Testis (tissue), 5 donors: ENCODE measurements around the gene AGPAT1. TPM values are rescaled to one million over a fixed set of nuclear protein-coding genes. Genes with fewer than 3 reads are reported as not detected.

ENCODE experiments used
- DNase-seq: peaks from one replicate; pipeline ENCODE4 v3.0.0-alpha.2; 2019
- H3K27ac ChIP-seq, 2 donors: fragments of 200-600 bp; sonication (generic); one replicate each; pipeline ENCODE4 v1.5.1; 2019
- H3K27me3 ChIP-seq: fragments of 200-600 bp; sonication (generic); one replicate; pipeline ENCODE4 v1.5.1; 2019
- H3K36me3 ChIP-seq: fragments of 200-600 bp; sonication (generic); one replicate; pipeline ENCODE4 v1.5.1; 2017; ENCODE audit warnings: low read depth; ENCODE audit errors: missing control alignments
- H3K4me1 ChIP-seq: fragments of 200-600 bp; sonication (generic); one replicate; pipeline ENCODE4 v1.5.1; 2019
- H3K4me3 ChIP-seq, 2 donors: fragments of 200-600 bp; sonication (generic); one replicate each; pipeline ENCODE4 v1.5.1; 2017 to 2019
- H3K9me3 ChIP-seq: fragments of 200-600 bp; sonication (generic); one replicate; pipeline ENCODE4 v1.5.1; 2017
- CTCF ChIP-seq, 3 experiments: fragments of 450-650 bp in 2 of 3; fragments of 200-600 bp in 1 of 3; sonication (generic) in 1 of 3; IDR thresholded peaks; one replicate each; pipeline ENCODE4 v1.5.1; 2016 to 2019; ENCODE audit warnings: antibody characterized with exemption in 3 of 3, mild to moderate bottlenecking in 2 of 3, moderate library complexity in 1 of 3
- POLR2A ChIP-seq: fragments of 450-650 bp; IDR thresholded peaks from one replicate; pipeline ENCODE4 v1.6.1; 2017; ENCODE audit warnings: antibody characterized with exemption, mild to moderate bottlenecking, moderate library complexity
- WGBS, 2 donors: methylation state at CpG; one replicate each; pipeline ENCODE4 v1.1.5; 2018; 5-methylcytosine and 5-hydroxymethylcytosine counted together
- intact Hi-C: fragments of 100-400 bp; cut with DNase I; formaldehyde crosslinking; loops from one replicate; pipeline ENCODE4 v1.15.1; 2023; ENCODE audit warnings: low total_unique reads
- long read RNA-seq, 2 donors: transcript quantifications; one replicate each; lab custom pipeline, GENCODE V29; 2026
- polyA plus RNA-seq: library from polyadenylated mRNA; stranded (reverse); fragments of 350-450 nt; fragmentation: Illumina TruSeq; extraction: RNeasy Lipid Tissue Mini Kit (QIAGEN cat#74804); gene quantifications from one replicate; pipeline ENCODE4 v1.2.3, GENCODE V29; 2014; ENCODE audit warnings: low read depth, low replicate concordance; ENCODE audit not compliant: insufficient read depth
- total RNA-seq, 2 donors: library from RNA; depleted of rRNA; stranded (reverse); fragments of >200 nt; gene quantifications; one replicate each; pipeline ENCODE4 v1.2.3, GENCODE V29; 2016

AGPAT1 gene
- total RNA-seq: 100 to 1,000 TPM; 107 to 115 TPM
- polyA plus RNA-seq: 158 TPM
- long read RNA-seq, donor 1, transcript AGPAT1-203 (7 exons, 2,234 nt): major isoform, 21 of 251 reads
- long read RNA-seq, donor 1, partial matches to known transcripts: 141 of 251 reads
- long read RNA-seq, donor 1, other reads (novel, unspliced or antisense): 87 of 251 reads
- long read RNA-seq, donor 2, transcript AGPAT1-203 (7 exons, 2,234 nt): major isoform, 20 of 25 reads
- long read RNA-seq, donor 2, partial matches to known transcripts: 5 of 25 reads
- long read RNA-seq, donor 2, other reads (novel, unspliced or antisense): 0 of 25 reads

- intact Hi-C loops: no loop called here
These were observed at the start of gene AGPAT1 for GRCh38 chr6:32175711-32176475. Gene AGPAT1, minus strand, starts transcription at chr6:32176084. Its CDS starts 4,588 bp downstream, at chr6:32171496.

GRCh38 chr6:32224696-32225095, 48.8 kb upstream of the AGPAT1 start:
- 76 to 86% methylated on average over 2 of the region's 2 CpGs for WGBS, 2 donors
- no peak overlapping the region for H3K4me3 ChIP-seq
- intact Hi-C loops: no loop called here
- TF ChIP-seq POLR2A (no peak), CTCF (IDR thresholded peaks at IDR 0.05) (no peak)
- H3K36me3 ChIP-seq: no peaks in the 10 kb centered on the region
- DNase-seq: no peak
- no peak overlapping the region for H3K27ac ChIP-seq
- H3K4me1 ChIP-seq: no peaks in the 10 kb centered on the region
- no peaks in the 10 kb centered on the region for H3K9me3 ChIP-seq
- H3K27me3 ChIP-seq: no peaks in the 10 kb centered on the region

More at GRCh38 chr6:32175711-32176475, at the start of gene AGPAT1:
- Histone ChIP-seq H3K4me1 (peaks cover 35% of the 10 kb centered on the region), H3K4me3 (peak within 1 kb of the TSS; percentile 87 to 92), H3K27me3 (no peaks in the 10 kb centered on the region), H3K9me3 (no peaks in the 10 kb centered on the region), H3K36me3 (no peaks in the 10 kb centered on the region), H3K27ac (peak within 1 kb of the TSS; percentile 94 to 99)
- 1% methylated on average over 26 to 27 of the region's 27 CpGs for WGBS, 2 donors
- TF ChIP-seq CTCF (IDR thresholded peaks at IDR 0.05) (no peak), POLR2A (peak; percentile 56)
- peak; percentile 98 for DNase-seq

- Histone ChIP-seq H3K27ac (no peak within 1 kb of the TSS), H3K36me3 (no peaks in the 10 kb centered on the region), H3K4me3 (no peak within 1 kb of the TSS), H3K27me3 (no peaks in the 10 kb centered on the region), H3K9me3 (no peaks in the 10 kb centered on the region), H3K4me1 (no peaks in the 10 kb centered on the region)
- TF ChIP-seq CTCF (IDR thresholded peaks at IDR 0.05) (no peak), POLR2A (no peak)
- DNase-seq: no peak
- 65 to 68% methylated on average over 19 to 20 of the region's 20 CpGs for WGBS, 2 donors
- intact Hi-C loops: no loop called here
These were observed 47.7 kb upstream of the AGPAT1 start, which contains the start of gene NOTCH4 for GRCh38 chr6:32223258-32224235. Gene NOTCH4, minus strand, starts transcription at chr6:32224067. Its CDS starts 139 bp downstream, at chr6:32223928.

GRCh38 chr6:32222333-32223230, 46.7 kb upstream of the AGPAT1 start:
- no peaks in the 10 kb centered on the region for H3K36me3 ChIP-seq
- no peaks in the 10 kb centered on the region for H3K27me3 ChIP-seq
- H3K27ac ChIP-seq: no peak overlapping the region
- 83 to 84% methylated on average over 8 of the region's 8 CpGs for WGBS, 2 donors
- no peak for TF ChIP-seq POLR2A
- TF ChIP-seq CTCF (IDR thresholded peaks at IDR 0.05): no peak
- DNase-seq: no peak
- no peaks in the 10 kb centered on the region for H3K4me1 ChIP-seq
- no peaks in the 10 kb centered on the region for H3K9me3 ChIP-seq
- H3K4me3 ChIP-seq: no peak overlapping the region
- intact Hi-C loops: no loop called here
